Omental fat pad (tissue), 4 donors: ENCODE results near the gene DLG5. TPM values are rescaled to one million over a fixed set of nuclear protein-coding genes. Genes with fewer than 3 reads are reported as not detected.

Source experiments
- ATAC-seq: fragments of 150-250 bp; one replicate; pipeline ENCODE4 v1.9.1; 2016; ENCODE audit warnings: mild to moderate bottlenecking, moderate library complexity; ENCODE audit not compliant: low FRiP score
- DNase-seq: peaks from one replicate; pipeline ENCODE4 v3.0.0-alpha.2; 2019; ENCODE audit warnings: low spot score
- total RNA-seq, 4 donors: library from RNA; depleted of rRNA; stranded (reverse); fragments of >200 nt; gene quantifications; one replicate each; pipeline ENCODE4 v1.1.0, GENCODE V29; 2016
- TF ChIP-seq, protein P1 (sequence below), 3 donors: fragments of 450-650 bp; IDR thresholded peaks; one replicate each; pipeline ENCODE4 v1.5.1; 2016 to 2017; ENCODE audit warnings: antibody characterized with exemption in 3 of 3, mild to moderate bottlenecking in 3 of 3, moderate library complexity in 2 of 3

DLG5 gene
- total RNA-seq, 4 donors from 2014 or later = 28.1 to 42.7 (median 38.3) TPM

DNA sequence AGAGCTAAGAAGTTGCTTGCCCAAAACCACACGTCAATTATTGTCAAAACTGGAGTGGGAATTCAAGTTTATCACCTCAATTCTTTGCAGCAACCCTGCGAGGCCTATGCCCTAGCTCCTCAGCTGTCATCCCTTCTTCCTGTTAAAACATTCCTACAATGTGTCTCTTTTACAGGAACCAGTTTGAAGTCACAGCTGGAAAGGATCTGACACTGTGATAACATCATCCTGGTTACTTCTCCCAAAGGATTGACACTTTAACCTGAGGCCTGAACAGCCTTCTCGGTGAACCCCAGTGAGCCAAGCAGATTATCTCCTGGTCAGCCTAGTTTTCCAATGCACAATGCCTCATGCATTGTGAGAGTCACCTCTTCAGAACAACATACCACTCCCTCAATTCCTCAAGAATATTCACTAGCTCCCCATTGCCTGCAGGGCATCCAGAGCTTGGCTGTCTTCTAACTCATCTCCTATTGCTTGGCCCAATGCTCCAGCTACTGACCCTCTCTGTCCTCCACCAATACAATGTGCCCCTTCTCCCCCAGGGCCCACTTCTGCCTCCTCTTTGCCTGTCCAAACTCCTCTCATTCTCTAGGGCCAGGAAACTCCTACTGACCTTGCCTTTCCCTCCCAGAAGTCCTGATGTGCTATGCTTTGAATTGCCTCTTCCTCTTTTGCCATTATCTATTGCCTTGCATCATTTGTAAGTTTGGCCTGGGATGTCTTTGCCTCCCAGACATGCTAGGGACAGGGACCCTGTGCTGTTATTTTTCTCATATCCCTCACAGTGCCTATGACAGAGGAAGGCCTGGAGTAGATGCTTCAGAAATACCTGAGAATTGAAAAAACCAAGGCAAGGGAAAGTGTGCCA is 10.4 kb upstream of the DLG5 start:
- TF ChIP-seq, protein P1, sequence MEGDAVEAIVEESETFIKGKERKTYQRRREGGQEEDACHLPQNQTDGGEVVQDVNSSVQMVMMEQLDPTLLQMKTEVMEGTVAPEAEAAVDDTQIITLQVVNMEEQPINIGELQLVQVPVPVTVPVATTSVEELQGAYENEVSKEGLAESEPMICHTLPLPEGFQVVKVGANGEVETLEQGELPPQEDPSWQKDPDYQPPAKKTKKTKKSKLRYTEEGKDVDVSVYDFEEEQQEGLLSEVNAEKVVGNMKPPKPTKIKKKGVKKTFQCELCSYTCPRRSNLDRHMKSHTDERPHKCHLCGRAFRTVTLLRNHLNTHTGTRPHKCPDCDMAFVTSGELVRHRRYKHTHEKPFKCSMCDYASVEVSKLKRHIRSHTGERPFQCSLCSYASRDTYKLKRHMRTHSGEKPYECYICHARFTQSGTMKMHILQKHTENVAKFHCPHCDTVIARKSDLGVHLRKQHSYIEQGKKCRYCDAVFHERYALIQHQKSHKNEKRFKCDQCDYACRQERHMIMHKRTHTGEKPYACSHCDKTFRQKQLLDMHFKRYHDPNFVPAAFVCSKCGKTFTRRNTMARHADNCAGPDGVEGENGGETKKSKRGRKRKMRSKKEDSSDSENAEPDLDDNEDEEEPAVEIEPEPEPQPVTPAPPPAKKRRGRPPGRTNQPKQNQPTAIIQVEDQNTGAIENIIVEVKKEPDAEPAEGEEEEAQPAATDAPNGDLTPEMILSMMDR (IDR thresholded peaks at IDR 0.05) = no peak
- ATAC-seq (no peak), DNase-seq (no peak)

DNA sequence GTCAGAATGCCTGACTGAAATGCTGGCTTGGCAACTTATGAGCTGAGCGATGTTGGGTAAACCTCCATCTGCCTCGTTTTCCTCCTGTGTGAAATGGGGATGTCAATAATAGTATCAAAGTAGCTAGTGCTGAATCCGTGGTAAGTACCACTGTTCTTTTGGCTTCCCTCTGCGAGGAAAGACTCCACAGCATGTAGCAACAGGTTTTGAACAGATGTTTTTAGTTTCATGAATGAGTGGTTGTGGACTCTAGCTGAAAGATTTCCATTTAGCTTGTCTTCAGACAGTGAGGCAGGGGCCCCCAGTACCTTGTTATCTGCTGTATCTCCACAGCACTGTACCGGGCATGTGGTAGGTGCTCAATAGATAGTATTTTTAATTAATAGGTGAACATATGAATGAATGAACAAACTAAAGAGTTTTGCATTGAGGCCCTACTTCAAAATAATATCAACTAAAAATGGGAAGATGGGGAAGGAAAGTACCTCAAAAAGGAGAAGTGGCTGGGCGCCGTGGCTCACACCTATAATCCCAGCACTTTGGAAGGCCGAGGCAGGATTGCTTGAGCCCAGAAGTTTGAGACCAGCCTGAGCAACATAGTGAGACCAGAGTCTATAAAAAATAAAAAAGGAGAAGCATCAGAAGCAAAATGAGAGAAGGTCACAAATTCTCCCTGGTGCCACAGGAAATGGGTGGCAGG is 5.6 kb upstream of the DLG5 start:
- DNase-seq (no peak), ATAC-seq (no peak)
- TF ChIP-seq, protein P1 (IDR thresholded peaks at IDR 0.05) = no peak

DNA sequence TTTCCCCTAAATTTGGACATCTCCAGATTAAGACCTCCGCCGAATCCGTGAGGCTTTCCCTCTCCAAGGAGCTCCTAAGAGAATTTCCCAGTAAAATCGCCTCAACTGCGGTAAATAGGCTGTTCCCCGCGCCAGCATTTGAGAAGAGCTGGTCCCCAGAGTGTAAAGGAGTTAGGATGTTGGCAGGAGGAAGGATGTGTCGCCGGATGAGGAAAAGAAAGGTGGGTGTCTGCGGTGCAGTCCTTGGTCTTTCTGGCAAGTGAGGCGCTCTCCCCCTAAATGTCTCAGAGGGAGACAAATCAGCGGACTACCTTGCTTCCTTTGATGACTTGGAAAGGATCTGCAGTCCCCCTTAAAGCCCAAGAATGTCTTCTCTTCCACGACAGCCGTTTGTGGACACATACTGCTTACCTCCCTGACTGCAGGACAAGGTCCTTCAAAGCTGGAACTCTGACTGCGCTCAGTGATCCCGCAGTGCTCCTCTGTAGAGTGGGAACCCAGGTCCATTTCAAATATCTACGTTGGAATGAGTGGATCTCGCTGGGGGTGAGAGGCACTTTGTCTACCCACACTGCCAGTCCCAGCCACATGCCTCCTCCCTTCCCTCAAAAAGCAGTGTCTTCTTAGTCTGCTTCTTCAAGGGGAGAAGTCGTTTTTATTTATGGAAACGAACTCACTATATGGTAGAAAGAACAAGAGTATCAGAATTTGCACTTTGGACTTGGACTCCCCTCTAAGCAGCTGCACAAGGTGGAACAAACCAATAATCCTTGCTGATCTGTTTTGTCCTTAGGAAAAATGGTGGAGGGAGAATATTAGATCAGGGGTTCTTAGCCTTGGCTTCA is 1.1 kb upstream of the DLG5 start:
- no peak for ATAC-seq
- TF ChIP-seq, protein P1 (IDR thresholded peaks at IDR 0.05) = no peak
- DNase-seq = no peak

DNA sequence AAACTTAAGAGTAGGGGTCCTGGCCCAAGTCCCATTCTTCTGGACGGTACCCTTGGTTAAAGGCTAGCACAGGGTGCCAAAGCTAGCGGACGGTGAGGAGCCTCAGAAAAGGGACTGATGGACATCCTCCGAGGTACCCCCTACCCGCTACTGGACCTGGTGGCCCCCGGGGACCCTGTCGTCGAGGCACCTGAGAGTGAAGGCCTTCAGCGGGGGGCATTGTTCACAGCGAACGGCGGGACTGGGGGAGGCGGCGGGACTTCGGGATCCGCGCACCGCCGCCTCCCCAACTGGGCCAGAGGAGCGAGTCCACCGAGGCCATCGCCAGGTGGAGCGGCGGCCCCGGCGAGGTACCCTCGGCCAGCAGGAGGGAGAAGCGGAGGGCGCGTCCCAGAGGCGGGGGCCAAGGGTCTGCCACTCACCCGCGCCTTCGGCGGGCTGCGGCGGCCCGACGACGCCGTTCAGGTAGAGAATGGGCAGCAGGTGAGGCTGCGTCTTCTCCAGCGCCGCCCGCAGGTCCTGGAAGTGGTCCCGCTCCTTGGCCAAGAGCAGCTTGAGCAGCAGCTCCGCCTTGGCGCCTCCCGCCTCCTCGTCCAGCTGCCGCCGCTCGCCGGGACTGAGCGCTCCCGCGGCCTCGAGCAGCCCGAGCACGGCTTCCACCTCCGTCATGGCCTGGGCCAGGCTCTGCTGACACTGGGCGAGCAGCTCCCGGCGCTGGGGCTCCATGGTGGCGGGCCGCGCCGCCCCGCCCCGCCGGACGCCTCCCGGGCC is 575 bp downstream of the DLG5 start:
- DNase-seq = no peak
- peak; percentile 57 for ATAC-seq
- TF ChIP-seq, protein P1 (IDR thresholded peaks at IDR 0.05) = no peak

DNA sequence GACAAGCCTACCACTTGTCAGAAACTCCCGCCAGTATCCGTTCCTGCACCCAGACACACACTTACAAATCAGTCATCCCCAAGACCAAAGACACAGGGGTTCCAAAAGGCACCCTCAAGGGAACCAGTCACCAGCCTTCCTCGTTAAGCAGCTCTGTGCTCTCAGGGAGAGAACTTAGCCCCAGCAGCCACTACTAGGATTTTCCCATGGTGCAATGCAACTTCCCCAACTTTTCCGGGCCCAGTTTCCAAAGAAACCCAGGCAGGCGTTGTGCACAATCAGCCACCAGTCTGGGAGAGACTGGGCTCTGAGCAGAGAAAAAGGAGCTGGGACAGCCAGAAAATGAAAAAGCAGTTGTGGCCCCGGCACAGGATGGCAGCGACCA is 1.2 kb downstream of the DLG5 start:
- TF ChIP-seq, protein P1 (IDR thresholded peaks at IDR 0.05) = no peak
- no peak for DNase-seq
- ATAC-seq = no peak

DNA sequence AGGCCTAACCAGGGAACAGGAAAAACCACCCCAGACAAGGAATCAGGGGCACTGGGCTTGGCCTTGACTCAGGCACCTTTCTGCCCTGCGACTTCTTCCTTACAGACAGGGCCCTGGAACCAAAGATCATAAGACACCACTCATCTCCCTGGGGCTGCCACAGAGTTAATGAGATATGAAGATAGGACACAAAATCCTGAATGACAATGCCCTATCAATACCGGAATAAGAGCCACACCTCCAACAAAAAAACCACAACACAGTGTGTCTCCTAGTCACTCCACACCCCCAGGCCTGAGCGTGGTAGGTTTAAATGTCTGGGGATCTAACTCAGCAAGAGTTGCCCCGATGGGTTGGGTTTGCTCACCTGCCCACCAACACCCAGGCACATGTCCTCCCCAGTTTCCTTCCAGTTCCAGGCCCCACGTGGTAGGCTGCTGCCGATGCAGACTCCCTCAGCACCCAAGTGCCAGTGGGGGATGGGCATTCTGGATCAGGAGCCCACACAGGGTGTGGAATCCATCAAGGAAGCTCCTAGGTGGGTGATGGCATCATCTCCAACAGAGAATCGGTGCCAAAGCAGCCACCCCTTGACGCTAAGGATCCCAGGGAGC is 3.9 kb downstream of the DLG5 start:
- ATAC-seq (no peak), DNase-seq (no peak)
- TF ChIP-seq, protein P1 (IDR thresholded peaks at IDR 0.05) = no peak
